GM18870 (cell line): ENCODE results near the gene UQCC5.
"Not testable (repeated sequence)": the region's sequence is repeated elsewhere in the genome, so short reads cannot be mapped to it uniquely, and the experiment has no call there.

Experiments used
- ATAC-seq: cut with Tn5 transposase; IDR thresholded peaks from one replicate; pipeline ENCODE4 v1.9.1; 2021; ENCODE audit warnings: moderate library complexity; ENCODE audit not compliant: unreplicated experiment

UQCC5 gene

DNA sequence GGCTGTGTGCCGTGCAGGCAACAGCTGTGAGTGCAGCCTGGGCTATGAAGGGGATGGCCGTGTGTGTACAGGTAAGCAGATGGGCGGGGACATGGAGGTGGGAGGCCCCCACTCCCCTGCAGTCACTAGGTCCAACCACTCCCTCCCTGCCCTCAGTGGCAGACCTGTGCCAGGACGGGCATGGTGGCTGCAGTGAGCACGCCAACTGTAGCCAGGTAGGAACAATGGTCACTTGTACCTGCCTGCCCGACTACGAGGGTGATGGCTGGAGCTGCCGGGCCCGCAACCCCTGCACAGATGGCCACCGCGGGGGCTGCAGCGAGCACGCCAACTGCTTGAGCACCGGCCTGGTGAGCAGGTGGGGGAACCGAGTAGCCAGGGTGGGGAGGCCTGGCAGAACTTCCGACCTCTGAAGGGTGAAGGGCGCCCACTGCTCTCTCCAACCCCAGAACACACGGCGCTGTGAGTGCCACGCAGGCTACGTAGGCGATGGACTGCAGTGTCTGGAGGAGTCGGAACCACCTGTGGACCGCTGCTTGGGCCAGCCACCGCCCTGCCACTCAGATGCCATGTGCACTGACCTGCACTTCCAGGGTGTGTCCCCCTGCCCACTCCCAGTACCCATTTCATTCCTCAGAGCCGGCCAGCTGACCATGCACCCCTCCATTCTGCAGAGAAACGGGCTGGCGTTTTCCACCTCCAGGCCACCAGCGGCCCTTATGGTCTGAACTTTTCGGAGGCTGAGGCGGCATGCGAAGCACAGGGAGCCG is 14.3 kb upstream of the UQCC5 start:
- no peak for ATAC-seq

DNA sequence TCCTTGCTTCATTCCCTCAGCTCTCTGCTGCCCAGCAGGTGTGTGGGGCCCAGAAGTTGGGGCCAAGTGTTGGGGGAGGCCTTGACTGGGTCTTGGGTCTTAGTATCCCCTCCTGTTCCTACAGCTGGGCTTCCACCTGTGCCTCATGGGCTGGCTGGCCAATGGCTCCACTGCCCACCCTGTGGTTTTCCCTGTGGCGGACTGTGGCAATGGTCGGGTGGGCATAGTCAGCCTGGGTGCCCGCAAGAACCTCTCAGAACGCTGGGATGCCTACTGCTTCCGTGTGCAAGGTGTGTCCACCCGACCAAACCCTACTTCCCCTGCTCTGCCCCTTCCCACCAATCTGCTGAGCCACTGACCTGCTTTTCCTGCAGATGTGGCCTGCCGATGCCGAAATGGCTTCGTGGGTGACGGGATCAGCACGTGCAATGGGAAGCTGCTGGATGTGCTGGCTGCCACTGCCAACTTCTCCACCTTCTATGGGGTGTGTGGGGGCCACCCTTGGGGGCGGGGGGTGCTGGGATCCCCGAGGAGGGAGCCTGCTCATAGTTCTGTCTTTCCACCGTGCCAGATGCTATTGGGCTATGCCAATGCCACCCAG is 13.7 kb upstream of the UQCC5 start:
- ATAC-seq, result no peak

GRCh38 chr3:52523386-52524257 is 12.8 kb upstream of the UQCC5 start:
- ATAC-seq, result no peak

GRCh38 chr3:52524258-52524751 is 12.1 kb upstream of the UQCC5 start:
- no peak for ATAC-seq

DNA sequence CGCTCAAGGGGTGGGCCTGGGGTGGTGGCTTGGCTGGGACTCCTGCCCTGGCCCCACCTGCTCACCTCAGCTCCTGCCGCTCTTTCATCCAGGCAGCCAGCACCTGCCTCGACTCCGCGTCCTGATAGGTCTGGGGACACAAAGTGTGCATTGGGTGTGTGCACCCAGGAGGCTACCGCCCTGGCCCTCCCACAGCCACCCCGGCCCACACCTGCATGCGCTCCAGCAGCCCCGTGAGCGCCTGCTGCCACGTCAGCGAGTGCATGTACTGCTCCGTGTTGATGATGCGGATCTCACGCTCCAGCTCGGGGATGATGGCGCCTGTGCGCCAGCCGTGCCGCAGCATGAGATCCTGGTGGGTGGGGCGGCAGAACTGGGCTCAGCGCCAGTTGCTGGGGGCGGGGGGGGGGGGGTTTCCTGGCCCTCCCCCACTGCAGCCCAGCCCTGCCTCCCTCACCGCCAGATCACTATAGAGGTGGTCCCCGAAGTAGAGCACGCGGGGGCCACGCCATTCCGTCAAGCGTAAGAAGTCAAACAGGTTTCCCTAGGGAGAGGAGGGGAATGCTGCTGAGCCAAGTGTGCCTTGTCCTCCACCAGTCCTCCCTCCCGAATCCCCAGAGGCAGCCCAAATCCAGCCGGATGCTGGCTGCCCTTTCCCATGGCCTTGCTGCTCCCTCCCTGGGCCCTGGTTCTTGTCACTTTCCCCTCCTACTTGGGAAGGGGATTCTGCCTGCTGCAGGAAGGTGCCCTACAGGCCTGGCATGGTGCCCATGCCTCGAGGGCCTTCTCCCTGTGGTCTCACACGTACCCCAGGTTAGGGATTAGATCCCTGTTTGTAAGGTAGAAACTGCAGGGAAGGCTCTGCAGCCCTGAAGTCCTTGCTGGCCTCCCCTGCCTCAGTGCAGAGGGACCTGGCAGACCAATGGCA is 11.4 kb upstream of the UQCC5 start:
- ATAC-seq, result no peak

DNA sequence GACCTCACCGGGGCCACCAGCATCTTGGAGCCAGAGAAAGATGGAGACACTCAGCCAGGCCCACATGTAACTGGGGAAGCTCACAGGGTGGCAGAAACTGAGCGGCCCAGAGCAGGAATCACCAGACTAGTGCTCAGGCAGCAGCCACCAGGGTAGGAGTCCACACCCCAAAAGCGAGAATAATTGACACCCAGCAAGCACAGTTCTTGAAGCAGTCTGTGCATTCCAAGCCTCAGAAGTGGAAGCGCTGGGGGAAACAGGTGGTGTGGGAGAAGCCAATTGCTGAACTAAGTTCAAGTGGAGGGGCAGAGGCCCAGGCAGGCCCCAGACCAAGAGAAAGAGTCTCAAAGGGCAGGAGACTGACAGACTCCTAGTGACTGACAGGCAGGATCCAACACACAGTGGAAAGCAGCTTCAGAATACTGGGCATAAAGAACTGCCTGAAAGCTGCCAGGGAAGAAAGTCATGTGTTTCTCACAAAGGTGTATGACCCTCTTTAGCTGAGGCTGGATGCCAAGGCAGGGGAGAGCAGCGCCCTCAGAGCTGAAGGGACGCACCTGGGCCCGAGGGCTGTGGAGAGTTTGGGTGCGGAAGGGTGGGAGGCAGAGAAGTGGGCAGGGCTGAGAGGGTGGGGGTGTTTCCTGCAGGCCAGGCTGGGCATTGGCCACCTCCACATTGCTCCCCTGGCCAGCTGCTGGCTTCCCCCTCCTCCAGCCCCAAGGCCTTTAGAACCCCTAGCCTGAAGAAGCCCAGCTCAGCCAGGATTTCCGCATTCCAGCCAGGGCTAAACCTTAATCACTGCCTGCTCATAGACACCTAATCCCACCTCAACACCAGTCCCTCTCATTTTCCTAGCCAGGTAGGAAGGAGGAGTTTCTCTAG is 10.5 kb upstream of the UQCC5 start:
- no peak for ATAC-seq

- ATAC-seq, result not testable (repeated sequence)
Measured at GRCh38 chr3:52526671-52527038, 9.8 kb upstream of the UQCC5 start.

DNA sequence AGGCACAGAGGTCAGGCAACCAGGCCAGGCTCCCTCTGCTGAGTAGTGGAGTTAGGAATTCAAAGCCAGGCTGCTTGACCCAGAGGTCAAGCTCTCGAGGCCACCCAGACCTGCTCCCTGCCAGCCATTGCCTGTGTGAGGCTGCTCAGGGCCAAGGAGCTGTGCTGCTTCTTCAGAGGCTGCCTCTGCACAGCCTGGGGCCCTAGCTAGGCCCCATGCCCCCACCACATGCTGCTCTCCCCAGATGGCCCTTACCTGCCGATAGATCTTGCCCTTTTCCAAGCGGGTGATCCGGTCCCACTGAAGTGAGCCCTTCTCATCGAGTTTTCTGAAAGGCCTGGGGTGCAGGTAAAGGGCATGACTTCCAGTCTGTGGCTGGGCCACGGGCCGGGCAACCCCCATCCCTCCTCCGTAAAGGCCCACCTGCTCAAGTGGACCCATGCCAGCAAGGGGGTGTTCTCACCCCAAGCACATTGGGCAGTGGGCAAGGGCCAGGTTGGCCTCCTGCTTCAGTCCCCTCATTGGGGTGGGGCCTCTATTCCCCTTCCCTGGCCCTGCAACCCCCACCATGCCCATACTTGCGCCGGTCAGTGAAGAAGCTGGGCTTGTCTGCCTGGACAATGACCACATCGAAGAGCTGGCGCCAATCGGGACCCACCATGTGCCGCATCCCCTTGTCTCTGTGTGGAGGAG is 9.2 kb upstream of the UQCC5 start:
- ATAC-seq, result no peak

DNA sequence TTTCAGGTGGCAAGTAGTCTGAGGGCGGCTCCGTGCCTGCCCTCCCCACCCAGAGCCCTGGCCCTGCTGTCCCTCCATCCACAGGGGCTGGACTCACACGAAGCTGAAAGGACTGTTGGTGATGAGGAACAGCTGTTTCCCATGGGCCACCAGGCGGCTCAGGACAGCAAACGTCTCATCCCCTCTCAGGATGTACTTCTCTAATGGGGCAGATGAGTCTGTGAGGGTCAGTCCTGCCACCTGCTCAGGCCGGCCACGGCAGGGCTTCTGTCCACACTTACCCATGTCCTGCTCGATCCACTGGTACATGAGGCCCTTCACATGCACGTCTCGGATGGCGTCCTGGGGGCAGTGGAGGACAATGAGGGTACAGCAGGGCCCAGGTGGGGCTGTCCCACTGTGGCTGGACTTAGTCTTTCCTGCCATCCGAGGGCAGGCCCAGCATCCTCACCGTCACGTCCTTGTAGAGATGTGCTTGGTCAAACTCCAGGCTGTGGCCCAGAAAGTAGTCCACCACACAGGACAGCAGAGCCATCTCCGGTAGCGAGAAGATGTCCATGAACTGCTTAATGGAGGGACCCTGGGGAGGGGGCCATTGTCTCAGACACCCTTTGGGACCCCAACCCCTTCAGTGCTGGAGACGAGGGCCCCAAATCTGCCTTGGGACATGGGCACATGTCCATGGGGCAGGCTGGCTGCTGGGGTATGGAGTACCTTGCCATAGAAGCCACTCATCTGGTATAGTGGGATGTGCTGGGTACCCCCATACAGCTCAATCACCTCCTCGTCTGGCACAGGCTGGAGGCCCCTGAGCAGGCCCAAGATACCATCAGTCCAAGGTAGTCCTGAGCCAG is 8.4 kb upstream of the UQCC5 start:
- ATAC-seq, result no peak

DNA sequence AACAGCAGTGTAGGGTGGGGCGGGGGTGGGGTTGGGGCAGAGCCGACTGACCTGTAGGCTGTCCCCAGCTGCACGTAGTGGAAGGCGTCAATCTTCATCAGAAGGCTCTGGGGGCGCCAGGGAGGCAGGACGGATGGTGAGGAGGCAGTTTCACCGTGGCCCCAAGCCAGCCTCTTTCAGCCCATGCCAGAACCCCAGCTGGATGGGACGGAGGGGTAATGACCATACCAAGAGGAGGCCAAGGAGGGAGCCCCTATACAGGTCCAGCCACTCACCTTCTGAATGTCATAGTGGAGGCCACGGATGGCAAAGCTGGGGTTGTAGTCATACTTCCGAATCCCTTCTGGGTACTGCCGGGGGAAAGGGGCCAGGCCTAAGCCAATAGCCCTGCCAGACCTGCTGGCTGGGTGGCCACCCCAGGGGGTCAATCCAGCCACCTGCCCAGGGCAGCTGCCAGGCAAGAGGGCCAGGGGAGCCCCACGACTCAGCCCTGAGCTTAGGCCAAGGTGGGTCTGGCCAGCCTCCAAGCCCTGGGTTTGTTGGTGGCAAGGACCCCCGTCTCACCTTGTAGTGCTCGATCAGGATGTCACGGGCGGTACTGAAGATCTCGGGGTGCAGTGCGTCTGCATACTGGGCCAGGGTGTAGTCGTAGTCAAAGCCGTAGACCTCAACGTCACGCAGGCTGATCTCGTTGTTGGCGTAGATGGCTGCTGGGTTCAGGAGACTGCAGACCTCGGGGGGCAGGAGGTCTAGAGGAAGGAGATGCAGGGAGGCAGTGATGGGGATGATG is 7.6 kb upstream of the UQCC5 start:
- no peak for ATAC-seq

DNA sequence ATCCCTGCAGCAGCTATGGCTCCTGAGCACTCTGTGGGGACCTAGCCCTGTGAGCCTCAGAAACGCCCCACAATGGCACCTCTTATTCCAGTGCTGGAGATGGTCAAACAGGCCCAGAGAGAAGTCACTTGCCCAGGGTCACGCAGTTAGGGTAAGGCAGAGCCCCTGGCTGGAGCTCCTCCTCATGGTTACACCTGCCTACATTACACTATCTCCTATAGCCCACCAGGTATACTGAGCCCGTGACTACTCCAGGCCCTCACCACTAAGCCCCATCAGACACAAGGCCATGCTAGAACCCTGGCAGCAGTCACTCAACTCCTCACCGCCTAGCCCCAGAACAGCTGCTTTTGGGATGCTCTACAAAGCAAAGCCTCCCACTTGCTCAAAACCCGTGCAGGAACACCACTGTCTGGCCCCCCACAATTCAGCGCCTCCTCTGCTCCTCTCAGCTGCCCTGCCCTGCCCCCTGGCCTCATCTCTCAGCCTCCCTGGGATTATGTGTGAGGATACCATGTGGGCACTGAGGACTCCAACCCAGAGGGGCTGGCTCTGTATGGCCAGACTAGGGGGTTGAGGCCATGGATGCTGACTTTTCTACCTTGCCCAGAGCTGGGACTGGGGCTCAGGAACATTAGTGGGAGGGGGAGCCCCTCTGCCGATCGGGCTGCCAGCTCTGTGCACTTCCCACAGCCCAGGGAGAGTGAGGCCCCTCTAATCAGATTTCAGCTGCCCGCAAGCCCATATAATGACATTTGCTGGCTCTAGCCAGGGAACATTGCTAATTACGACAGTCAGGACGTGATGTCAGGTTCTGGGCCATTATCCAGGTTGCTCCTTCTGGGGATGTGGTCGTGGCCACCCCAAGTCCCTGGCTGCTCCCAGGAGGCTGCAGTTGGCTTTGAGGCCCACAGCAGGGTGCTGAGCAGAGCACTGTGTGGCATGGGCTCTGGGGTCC is 6.8 kb upstream of the UQCC5 start:
- ATAC-seq, result no peak

DNA sequence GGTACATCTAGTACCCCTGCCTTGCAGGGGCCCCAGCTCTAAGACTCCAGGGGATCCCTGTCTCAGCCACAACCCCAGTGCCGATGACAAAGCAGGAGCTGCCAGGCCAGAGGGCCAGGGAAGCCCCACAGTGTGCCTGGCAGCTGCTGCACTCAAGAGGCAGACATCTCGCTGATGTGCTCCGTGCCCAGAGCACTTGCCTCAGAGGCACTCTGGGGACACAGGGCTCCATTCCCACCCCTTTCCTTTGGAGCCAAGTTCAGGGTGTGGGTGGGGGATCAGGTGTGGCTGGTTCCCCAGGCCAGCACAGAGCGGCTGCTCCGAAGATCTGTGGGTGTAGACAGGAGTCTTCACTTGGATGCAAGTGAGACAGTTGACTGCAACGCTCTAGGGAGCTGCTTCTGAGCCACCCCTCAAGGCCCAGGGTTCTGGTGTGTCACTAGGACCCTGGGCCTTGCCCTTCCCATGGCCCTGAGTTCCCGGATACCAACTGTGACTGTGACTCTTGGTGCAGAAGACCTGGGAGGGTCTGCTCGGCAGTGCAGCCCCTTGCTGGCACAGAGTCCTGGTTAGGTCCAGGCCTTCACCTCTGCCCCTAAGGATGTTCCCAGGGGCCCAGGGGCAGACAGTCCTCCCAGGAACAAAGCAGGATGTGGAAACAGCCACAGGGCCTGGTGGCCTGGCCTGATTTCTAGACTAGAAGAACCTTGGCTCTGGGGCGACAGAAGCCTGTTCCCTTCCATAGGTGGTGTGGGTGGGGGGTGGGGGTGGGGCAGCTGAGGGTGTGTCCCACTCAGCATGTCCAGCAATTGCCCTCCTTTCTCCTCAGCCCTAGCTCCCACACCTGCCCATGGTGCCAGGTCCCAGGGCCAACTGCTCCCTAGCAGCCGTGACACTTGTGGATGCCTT is 5.2 kb upstream of the UQCC5 start:
- ATAC-seq, result no peak

GRCh38 chr3:52531860-52532516 is 4.4 kb upstream of the UQCC5 start:
- no peak for ATAC-seq

- no peak for ATAC-seq
Measured at GRCh38 chr3:52532517-52532837, 3.9 kb upstream of the UQCC5 start.
